ENCODE results near the gene SLC22A6. TPM values are rescaled to one million over a fixed set of nuclear protein-coding genes. Genes with fewer than 3 reads are reported as not detected.

The SLC22A6 gene
- total and polyA plus RNA-seq, 10 donors: not detected

DNA sequence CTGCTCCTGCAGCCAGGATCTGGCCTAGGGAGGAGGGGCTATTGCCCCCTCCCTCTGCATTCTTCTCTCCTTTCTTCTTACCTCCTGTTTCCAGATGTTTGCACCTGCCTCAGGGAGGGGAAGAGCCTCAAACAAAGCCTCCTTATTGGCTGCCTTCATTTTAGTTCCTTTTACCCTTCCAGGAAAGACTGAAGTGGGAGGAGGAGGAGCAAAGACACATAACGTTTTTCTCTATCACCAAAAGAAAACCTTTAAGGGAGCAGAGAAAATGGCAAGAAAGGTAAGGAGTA is 50.3 kb downstream of the SLC22A6 start:
- Histone ChIP-seq H3K9me3 (no peaks in the 10 kb centered on the region), H3K27ac (no peak overlapping the region), H3K36me3 (no peaks in the 10 kb centered on the region), H3K4me3 (no peak overlapping the region), H3K27me3 (replicated peaks in 1 of 7) (peaks cover 0 to 26% (median 0%) of the 10 kb centered on the region in 7 donors), H3K4me1 (no peaks in the 10 kb centered on the region)
- 6 to 24% (median 14%) methylated on average over 1 of the region's 1 CpG for WGBS, 5 donors
- no peak for DNase-seq
- intact Hi-C loops (cut with DNase I; ENCODE audit: low total_unique reads): no loop called here
- TF ChIP-seq POLR2AphosphoS5 (IDR thresholded peaks at IDR 0.05) (no peak), POLR2A (IDR thresholded peaks at IDR 0.05) (no peak), CTCF (IDR thresholded peaks at IDR 0.05 in 8 of 11, conservative IDR thresholded peaks at IDR 0.05 in 3 of 11) (no peak)

GRCh38 chr11:62933750-62934495 is 50.8 kb downstream of the SLC22A6 start:
- no peak overlapping the region for H3K4me3 ChIP-seq
- TF ChIP-seq POLR2AphosphoS5 (IDR thresholded peaks at IDR 0.05) (no peak), CTCF (IDR thresholded peaks at IDR 0.05 in 8 of 11, conservative IDR thresholded peaks at IDR 0.05 in 3 of 11) (no peak), POLR2A (IDR thresholded peaks at IDR 0.05) (no peak)
- no peaks in the 10 kb centered on the region for H3K36me3 ChIP-seq
- DNase-seq: no peak
- H3K4me1 ChIP-seq: no peaks in the 10 kb centered on the region
- WGBS, 5 donors: 81 to 91% (median 89%) methylated on average over 4 to 5 of the region's 5 CpGs
- no peaks in the 10 kb centered on the region for H3K9me3 ChIP-seq
- intact Hi-C loops (cut with DNase I; ENCODE audit: low total_unique reads): no loop called here
- no peak overlapping the region for H3K27ac ChIP-seq
- H3K27me3 ChIP-seq (replicated peaks in 1 of 7): peaks cover 0 to 31% (median 0%) of the 10 kb centered on the region in 7 donors

DNA sequence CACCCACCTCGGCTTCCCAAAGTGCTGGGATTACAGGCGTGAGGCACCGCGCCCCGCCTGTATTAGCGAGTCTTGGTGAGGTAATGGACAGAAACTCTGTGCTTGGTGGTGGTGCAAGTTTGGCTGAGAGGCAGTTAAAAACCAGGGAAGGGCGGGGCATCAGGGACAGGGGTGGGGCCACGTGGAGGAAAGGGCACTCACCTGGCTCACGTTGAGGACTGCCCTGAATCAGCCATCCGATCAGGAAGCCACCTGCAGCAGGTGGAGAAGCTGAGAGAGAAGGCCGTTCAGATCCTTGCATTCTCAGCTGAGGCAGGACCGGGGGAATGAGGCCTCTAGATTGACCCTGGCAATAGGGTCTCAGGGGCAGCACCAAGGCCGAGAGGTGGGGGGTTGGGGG is 51.5 kb downstream of the SLC22A6 start:
- Histone ChIP-seq H3K36me3 (no peaks in the 10 kb centered on the region), H3K27me3 (replicated peaks in 1 of 7) (peaks cover 0 to 37% (median under 1%) of the 10 kb centered on the region in 7 donors), H3K4me3 (no peak overlapping the region), H3K4me1 (no peaks in the 10 kb centered on the region), H3K27ac (no peak overlapping the region), H3K9me3 (no peaks in the 10 kb centered on the region)
- WGBS, 5 donors: 77 to 85% (median 81%) methylated on average over 12 to 13 of the region's 13 CpGs
- DNase-seq: no peak
- intact Hi-C loops (cut with DNase I; ENCODE audit: low total_unique reads): no loop called here
- TF ChIP-seq POLR2AphosphoS5 (IDR thresholded peaks at IDR 0.05) (no peak), CTCF (IDR thresholded peaks at IDR 0.05 in 8 of 11, conservative IDR thresholded peaks at IDR 0.05 in 3 of 11) (no peak), POLR2A (IDR thresholded peaks at IDR 0.05) (no peak)

DNA sequence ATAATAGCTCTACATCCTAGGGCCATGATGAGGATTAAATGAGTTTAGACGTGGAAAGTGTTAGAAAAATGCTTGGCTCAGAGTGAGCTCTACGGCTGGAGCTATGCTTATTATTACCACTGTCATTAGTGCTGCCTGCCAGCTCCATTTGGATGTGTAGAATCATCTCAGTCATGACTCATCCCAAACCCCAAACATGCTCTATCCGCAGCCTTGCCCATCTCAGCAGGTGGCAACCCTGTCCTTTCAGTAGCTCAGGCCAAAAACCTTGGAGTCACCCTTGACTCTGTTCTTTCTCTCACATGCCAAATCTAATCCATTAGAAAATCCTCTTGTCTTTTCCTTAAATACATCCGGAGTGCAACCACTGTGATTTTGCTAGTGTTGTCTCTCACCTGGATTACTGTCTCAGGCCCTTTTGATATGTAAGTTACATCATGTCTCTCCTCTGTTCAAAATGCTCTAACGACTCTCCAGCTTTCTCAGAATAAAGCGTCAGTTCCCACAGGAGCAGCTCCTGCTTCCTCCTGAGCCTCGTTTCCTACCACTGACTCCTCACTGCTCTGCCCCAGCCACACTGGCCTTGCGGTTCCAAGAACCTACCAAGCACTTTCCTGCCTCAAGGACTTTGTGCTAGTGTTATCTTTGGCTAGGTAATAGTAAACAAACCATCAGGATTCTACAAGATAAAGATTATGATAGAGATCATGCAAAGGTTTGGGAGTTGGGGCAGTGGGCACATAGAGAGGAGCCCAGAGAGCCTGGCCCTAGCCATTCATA is 53.1 kb downstream of the SLC22A6 start:
- Histone ChIP-seq H3K27ac (no peak overlapping the region), H3K9me3 (no peaks in the 10 kb centered on the region), H3K4me1 (peaks cover under 1 to 10% (median 4%) of the 10 kb centered on the region in 6 donors), H3K36me3 (no peaks in the 10 kb centered on the region), H3K4me3 (no peak overlapping the region), H3K27me3 (replicated peaks in 1 of 7) (peaks cover 0 to 53% (median 17%) of the 10 kb centered on the region in 7 donors)
- intact Hi-C loops (cut with DNase I; ENCODE audit: low total_unique reads): no loop called here
- 66 to 79% (median 70%) methylated on average over 8 of the region's 8 CpGs for WGBS, 5 donors
- DNase-seq: no peak
- TF ChIP-seq CTCF (IDR thresholded peaks at IDR 0.05 in 8 of 11, conservative IDR thresholded peaks at IDR 0.05 in 3 of 11) (no peak), POLR2A (IDR thresholded peaks at IDR 0.05) (no peak), POLR2AphosphoS5 (IDR thresholded peaks at IDR 0.05) (no peak)

Measured in spleen (tissue), 11 donors.